IMR-90 (cell line): Measurements from ENCODE around the gene TFB1M. TPM values are rescaled to one million over a fixed set of nuclear protein-coding genes. Genes with fewer than 3 reads are reported as not detected.

Source experiments
- ATAC-seq: fragments of 200-7000 bp; cut with Tn5 transposase; 2 replicates; pipeline ENCODE4 v1.9.1; 2020; ENCODE audit warnings: low read depth, mild to moderate bottlenecking, moderate library complexity
- BruUV-seq: library from RNA; stranded (reverse); fragments of 400-500 nt; replicated peaks from 2 replicates; lab custom pipeline; 2021; lab: Mats Ljungman, UMichigan
- CTCF ChIA-PET: fragments of 300-600 bp; formaldehyde crosslinking; extraction: SDS; loops from one replicate; lab custom pipeline; 2021; ENCODE audit warnings: antibody characterized with exemption; lab: Yijun Ruan, JAX
- POLR2A ChIA-PET: fragments of 300-600 bp; sonication (Branson Sonifier 250); formaldehyde crosslinking; loops from one replicate; lab custom pipeline; 2022; ENCODE audit warnings: antibody characterized with exemption; ENCODE audit not compliant: unreplicated experiment; lab: Charles Lee
- DNase-seq: peaks from one replicate; pipeline ENCODE4 v3.0.0; 2013
- H2AFZ ChIP-seq: replicated peaks from 2 replicates; pipeline ENCODE3; 2013; ENCODE audit warnings: low read length, mild to moderate bottlenecking; ENCODE audit not compliant: poor library complexity
- H2AK5ac ChIP-seq: 2 replicates; pipeline ENCODE4 v1.6.1; 2013; ENCODE audit warnings: low read depth, low read length, inconsistent platforms
- H2AK9ac ChIP-seq: replicated peaks from 2 replicates; pipeline ENCODE3; 2013; ENCODE audit warnings: mild to moderate bottlenecking, low read depth, low read length, moderate library complexity; ENCODE audit not compliant: poor library complexity
- H2BK120ac ChIP-seq: 2 replicates; pipeline ENCODE4 v1.6.1; 2013; ENCODE audit warnings: low read depth, low read length, inconsistent platforms
- H2BK15ac ChIP-seq: 3 replicates; pipeline ENCODE4 v1.6.1; 2013; ENCODE audit warnings: low read depth, low read length, inconsistent platforms
- H2BK20ac ChIP-seq: 2 replicates; pipeline ENCODE4 v1.6.1; 2013; ENCODE audit warnings: low read depth, mild to moderate bottlenecking, inconsistent platforms, low read length, moderate library complexity
- H2BK5ac ChIP-seq: 2 replicates; pipeline ENCODE4 v1.6.1; 2013; ENCODE audit warnings: mild to moderate bottlenecking, low read depth, low read length, inconsistent platforms; ENCODE audit not compliant: poor library complexity, severe bottlenecking
- H3K14ac ChIP-seq: replicated peaks from 2 replicates; pipeline ENCODE4 v1.6.1; 2013; ENCODE audit warnings: low read depth, low read length, inconsistent platforms
- H3K18ac ChIP-seq: 2 replicates; pipeline ENCODE4 v1.6.1; 2013; ENCODE audit warnings: low read depth, low read length, control low read depth
- H3K23ac ChIP-seq: 2 replicates; pipeline ENCODE4 v1.6.1; 2013; ENCODE audit warnings: low read depth, low read length, inconsistent platforms
- H3K27ac ChIP-seq: 2 replicates; pipeline ENCODE4 v1.5.1; 2013; ENCODE audit warnings: mild to moderate bottlenecking, control low read depth, low read length; ENCODE audit not compliant: insufficient read depth
- H3K27me3 ChIP-seq: 2 replicates; pipeline ENCODE4 v1.6.1; 2013; ENCODE audit warnings: low read length; ENCODE audit not compliant: control insufficient read depth, insufficient read depth
- H3K36me3 ChIP-seq: 2 replicates; pipeline ENCODE4 v1.6.1; 2013; ENCODE audit warnings: low read length, mixed read lengths; ENCODE audit not compliant: control insufficient read depth, insufficient read depth
- H3K4ac ChIP-seq: 2 replicates; pipeline ENCODE4 v1.6.1; 2013; ENCODE audit warnings: low read depth, low read length, inconsistent platforms
- H3K4me1 ChIP-seq: 2 replicates; pipeline ENCODE4 v1.6.1; 2013; ENCODE audit warnings: low read length, mixed read lengths; ENCODE audit not compliant: control insufficient read depth, insufficient read depth
- H3K4me2 ChIP-seq: 2 replicates; pipeline ENCODE4 v1.6.1; 2013; ENCODE audit warnings: low read depth, mild to moderate bottlenecking, control low read depth, low read length, moderate library complexity
- H3K4me3 ChIP-seq: 2 replicates; pipeline ENCODE4 v1.5.1; 2013; ENCODE audit warnings: low read depth, mild to moderate bottlenecking, control low read depth, low read length, moderate library complexity; ENCODE audit not compliant: insufficient read depth
- H3K56ac ChIP-seq: 2 replicates; pipeline ENCODE4 v1.6.1; 2013; ENCODE audit warnings: low read length, inconsistent platforms; ENCODE audit not compliant: insufficient read depth; ENCODE audit errors: extremely low read depth
- H3K79me1 ChIP-seq, 2 experiments: 2 replicates each; pipeline ENCODE4 v1.6.1; 2013; ENCODE audit warnings: low read length in 2 of 2, inconsistent platforms in 1 of 2, low read depth in 1 of 2
- H3K9ac ChIP-seq: 2 replicates; pipeline ENCODE4 v1.6.1; 2013; ENCODE audit warnings: low read depth, low read length, control low read depth
- H3K9me1 ChIP-seq: 2 replicates; pipeline ENCODE4 v1.6.1; 2013; ENCODE audit warnings: low read length, inconsistent platforms; ENCODE audit not compliant: insufficient read depth
- H3K9me3 ChIP-seq: 2 replicates; pipeline ENCODE4 v1.6.1; 2013; ENCODE audit warnings: low read length; ENCODE audit not compliant: control insufficient read depth, insufficient read depth
- H4K20me1 ChIP-seq: 2 replicates; pipeline ENCODE4 v1.6.1; 2013; ENCODE audit warnings: low read length, inconsistent platforms; ENCODE audit not compliant: insufficient read depth
- H4K5ac ChIP-seq: 2 replicates; pipeline ENCODE4 v1.6.1; 2013; ENCODE audit warnings: mild to moderate bottlenecking, low read depth, low read length, control low read depth
- H4K8ac ChIP-seq, 2 experiments: 2 replicates each; pipeline ENCODE4 v1.6.1; 2013; ENCODE audit warnings: low read depth in 2 of 2, low read length in 2 of 2, control low read depth in 1 of 2, inconsistent platforms in 1 of 2
- H4K91ac ChIP-seq: 2 replicates; pipeline ENCODE4 v1.6.1; 2013; ENCODE audit warnings: low read depth, low read length, inconsistent platforms; ENCODE audit not compliant: insufficient read depth
- FOS ChIP-seq: fragments of 150-350 bp; IDR thresholded peaks from 2 replicates; pipeline ENCODE4 v1.6.1; 2016; ENCODE audit warnings: low read depth, low read length
- MXI1 ChIP-seq: IDR thresholded peaks from 2 replicates; pipeline ENCODE4 v1.6.1; 2012; ENCODE audit warnings: low read depth, mild to moderate bottlenecking, low read length, moderate library complexity, borderline replicate concordance
- NFE2L2 ChIP-seq: fragments of 150-350 bp; IDR thresholded peaks from 2 replicates; pipeline ENCODE4 v1.6.1; 2016; ENCODE audit warnings: low read depth, mild to moderate bottlenecking, low read length
- RCOR1 ChIP-seq: IDR thresholded peaks from 2 replicates; pipeline ENCODE4 v1.6.1; 2012; ENCODE audit warnings: mild to moderate bottlenecking, low read length, improper control_type of control experiment; ENCODE audit not compliant: insufficient replicate concordance
- RFX5 ChIP-seq: IDR thresholded peaks from 2 replicates; pipeline ENCODE4 v1.8.0; 2012; ENCODE audit warnings: low read depth, mild to moderate bottlenecking, low read length, moderate library complexity
- WGBS, 2 experiments: methylation state at CpG; one replicate each; pipeline versions ENCODE4 v1.1.5 to v1.1.7; 2013; ENCODE audit warnings: missing lambda C conversion rate in 2 of 2; ENCODE audit not compliant: insufficient read length in 1 of 2; ENCODE audit errors: extremely low coverage in 2 of 2; 5-methylcytosine and 5-hydroxymethylcytosine counted together
- dilution Hi-C: fragments of 300-500 bp; cut with HindIII; formaldehyde crosslinking; loops from one replicate; pipeline ENCODE4 v1.14.3; 2018; ENCODE audit warnings: low sequenced_read_pairs; ENCODE audit not compliant: unreplicated experiment
- in situ Hi-C: fragments of 300-500 bp; cut with MboI; formaldehyde crosslinking; loops from 3 replicates; pipeline ENCODE4 v1.14.3; 2019; ENCODE audit warnings: low sequenced_read_pairs, inconsistent platforms, mixed read lengths
- intact Hi-C: fragments of 100-400 bp; cut with micrococcal nuclease; formaldehyde crosslinking; loops from 2 replicates; pipeline ENCODE4 v1.10.0; 2022
- polyA plus RNA-seq, 3 experiments: library from polyadenylated mRNA; depleted of rRNA; stranded (reverse); fragments of >200 nt; gene quantifications; 2 replicates each; pipeline ENCODE4 v1.2.3, GENCODE V29; 2012; ENCODE audit warnings: low replicate concordance in 1 of 3
- total RNA-seq: library from RNA; depleted of rRNA; stranded (reverse); fragments of >200 nt; gene quantifications from 2 replicates; pipeline ENCODE4 v1.2.3, GENCODE V29; 2012

Gene TFB1M
- total and polyA plus RNA-seq, 2 of the 4 experiments (the other 2 are of a cell fraction), result 18.1 to 22.4 TPM

GRCh38 chr6:155330922-155331321, 16.6 kb upstream of the TFB1M start:
- no peak overlapping the region for H3K4me3 ChIP-seq
- H3K18ac ChIP-seq, result peak overlapping the region; percentile 39; the same call in 1 of the 2 replicates
- in situ Hi-C loops, result loop anchor here (25.0 kb wide), 5 partner anchors 431 to 1856 kb away; no protein-coding TSS in a partner anchor
- intact Hi-C loops, result no loop called here
- no peak overlapping the region for H2AFZ ChIP-seq
- peak overlapping the region; percentile 42; the same call in 1 of the 2 replicates for H2BK20ac ChIP-seq
- H2BK5ac ChIP-seq, result no peak overlapping the region
- dilution Hi-C loops, result no loop called here
- no TSS peak for BruUV-seq
- H3K27ac ChIP-seq, result no peak overlapping the region
- no peak overlapping the region for H3K4ac ChIP-seq
- peak overlapping the region; percentile 70; the same call in 1 of the 2 replicates for H2AK5ac ChIP-seq
- no peak overlapping the region for H3K23ac ChIP-seq
- ChIA-PET POLR2A (no interaction called here), CTCF (interaction anchor here (0.7 kb wide), 1 partner anchor 606 kb away, joined by 3 read pairs; no protein-coding TSS in a partner anchor)
- H3K27me3 ChIP-seq, result no peaks in the 10 kb centered on the region
- TF ChIP-seq NFE2L2 (no peak), FOS (no peak), RFX5 (no peak), MXI1 (no peak), RCOR1 (no peak)
- peak overlapping the region; percentile 77; the same call in 2 of the 3 replicates for H2BK15ac ChIP-seq
- no CpG with 5 or more reads among the region's 6 CpGs for WGBS, 2 experiments
- no peak overlapping the region for H3K4me2 ChIP-seq
- no peaks in the 10 kb centered on the region; the same call in 1 of the 2 replicates for H3K36me3 ChIP-seq
- no peak overlapping the region for H3K56ac ChIP-seq
- H4K5ac ChIP-seq, result no peak overlapping the region; the same call in 1 of the 2 replicates
- peaks cover 10% of the 10 kb centered on the region for H3K4me1 ChIP-seq
- H3K79me1 ChIP-seq, result no peaks in the 10 kb centered on the region
- no peaks in the 10 kb centered on the region for H3K9me3 ChIP-seq
- no peaks in the 10 kb centered on the region for H4K20me1 ChIP-seq
- H4K91ac ChIP-seq, result peak overlapping the region; percentile 6; the same call in 1 of the 2 replicates
- DNase-seq (no peak), ATAC-seq (no peak)
- no peak overlapping the region for H3K9ac ChIP-seq
- peak overlapping the region in 1 of 2 experiments; percentile 31; a peak in 1 of 4 replicates for H4K8ac ChIP-seq
- no peak overlapping the region for H2AK9ac ChIP-seq
- H3K14ac ChIP-seq, result 0 out of 2 replicates have a peak overlapping the region, but pooled peaks have one; percentile 28
- H2BK120ac ChIP-seq, result peak overlapping the region; percentile 69
- 0 out of 2 replicates have a peak, but pooled peaks cover 3% of the 10 kb centered on the region for H3K9me1 ChIP-seq
